ENCODE data around the gene SPOCK1.

SPOCK1 gene

DNA sequence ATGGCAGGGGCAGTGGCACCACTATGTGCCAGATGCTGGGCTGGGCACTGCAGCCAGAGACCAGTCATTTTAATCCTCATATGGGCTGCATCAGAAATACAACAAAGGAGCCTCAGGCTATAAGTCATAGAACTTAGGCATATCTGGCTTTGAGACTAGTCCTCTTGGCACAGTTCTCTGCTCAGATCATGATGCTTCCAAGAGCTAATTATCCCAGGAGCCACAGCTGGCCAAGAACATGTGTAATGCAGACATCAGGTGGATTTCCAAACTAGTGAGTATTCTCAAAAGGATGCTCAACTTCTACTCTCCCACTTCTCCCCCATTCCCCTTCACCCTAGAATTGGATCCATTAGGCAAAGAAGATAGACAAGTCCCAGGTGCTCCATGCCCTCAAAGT lies 571.6 kb downstream of the SPOCK1 start:
- ChIA-PET POLR2A (no interaction called here), CTCF (no interaction called here)
- TF ChIP-seq TARDBP (IDR thresholded peaks at IDR 0.05) = no peak
- TF ChIP-seq PKNOX1 (IDR thresholded peaks at IDR 0.05) = no peak
- TF ChIP-seq ELF4 (IDR thresholded peaks at IDR 0.05) = no peak
- no peak for TF ChIP-seq BHLHE40 (IDR thresholded peaks at IDR 0.05; ENCODE audit: borderline replicate concordance)
- TF ChIP-seq FOXK2 (IDR thresholded peaks at IDR 0.05) = no peak
- no peak for TF ChIP-seq FOXA1 (IDR thresholded peaks at IDR 0.05)
- TF ChIP-seq LEF1 (IDR thresholded peaks at IDR 0.05; ENCODE audit: borderline replicate concordance) = no peak
- no peak for TF ChIP-seq SP1 (IDR thresholded peaks at IDR 0.05)
- no peak for TF ChIP-seq CTBP1 (IDR thresholded peaks at IDR 0.05; ENCODE audit: borderline replicate concordance)
- no peak for TF ChIP-seq SUZ12 (IDR thresholded peaks at IDR 0.05)
- TF ChIP-seq L3MBTL2 (conservative IDR thresholded peaks at IDR 0.05) = no peak
- no peak for TF ChIP-seq FOXM1 (IDR thresholded peaks at IDR 0.05; ENCODE audit: borderline replicate concordance)
- no peak for TF ChIP-seq ARNT (IDR thresholded peaks at IDR 0.05)
- TF ChIP-seq HDGF (IDR thresholded peaks at IDR 0.05; ENCODE audit: borderline replicate concordance) = no peak
- no peak for TF ChIP-seq NFRKB (IDR thresholded peaks at IDR 0.05)
- DNase-seq (ENCODE audit: extremely low spot score) = no peak

DNA sequence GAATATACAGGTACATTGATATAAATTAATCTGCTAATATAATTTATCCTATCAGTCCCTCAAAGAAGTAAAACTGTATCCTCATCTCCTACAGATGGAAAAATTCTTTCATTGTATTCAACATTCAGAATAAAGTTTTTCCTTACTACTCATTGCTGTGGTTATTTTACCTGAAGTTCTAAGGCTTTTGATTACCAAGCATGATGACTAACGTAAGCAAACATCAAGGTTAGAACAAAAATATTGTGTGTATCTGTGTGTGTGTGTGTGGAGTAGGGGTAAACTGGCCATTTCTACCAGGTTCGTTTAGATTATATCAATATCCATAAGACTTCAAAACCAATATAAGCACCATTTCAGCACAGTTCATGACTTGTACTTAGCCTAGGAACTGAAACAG lies 573.1 kb downstream of the SPOCK1 start:
- CTCF ChIA-PET = no interaction called here
- TF ChIP-seq CTBP1 (IDR thresholded peaks at IDR 0.05; ENCODE audit: borderline replicate concordance) (no peak), BHLHE40 (IDR thresholded peaks at IDR 0.05; ENCODE audit: borderline replicate concordance) (no peak), SP1 (IDR thresholded peaks at IDR 0.05) (no peak), ARNT (IDR thresholded peaks at IDR 0.05) (no peak), PKNOX1 (IDR thresholded peaks at IDR 0.05) (no peak), L3MBTL2 (conservative IDR thresholded peaks at IDR 0.05) (no peak), HDGF (IDR thresholded peaks at IDR 0.05; ENCODE audit: borderline replicate concordance) (no peak), FOXA1 (IDR thresholded peaks at IDR 0.05) (no peak), ZNF384 (IDR thresholded peaks at IDR 0.05) (no peak), ELF4 (IDR thresholded peaks at IDR 0.05) (no peak)
- no peak for DNase-seq (ENCODE audit: extremely low spot score)
- POLR2A ChIA-PET = no interaction called here

Data from HEK293T (cell line).